Measurements from ENCODE around the gene MLEC. TPM values are rescaled to one million over a fixed set of nuclear protein-coding genes. Genes with fewer than 3 reads are reported as not detected.

MLEC gene
- total RNA-seq, 1 donor from 2014 or later, result 152 TPM

GRCh38 chr12:120749256-120749655, 62.3 kb downstream of the MLEC start:
- Mint-ChIP-seq H3K27ac (ENCODE audit: unreplicated experiment) (no peak overlapping the region), H3K4me1 (ENCODE audit: low read depth, unreplicated experiment) (no peaks in the 10 kb centered on the region), H3K9me3 (ENCODE audit: unreplicated experiment) (no peaks in the 10 kb centered on the region), H3K27me3 (ENCODE audit: low read depth, unreplicated experiment) (no peaks in the 10 kb centered on the region), H3K4me3 (ENCODE audit: unreplicated experiment) (no peak overlapping the region), H3K36me3 (ENCODE audit: low read depth, unreplicated experiment) (peaks cover 2% of the 10 kb centered on the region)
- no peak for FAIRE-seq
- TF ChIP-seq EZH2 (IDR thresholded peaks at IDR 0.05; ENCODE audit: insufficient read depth, low read length), result no peak
- TF ChIP-seq, protein P1, sequence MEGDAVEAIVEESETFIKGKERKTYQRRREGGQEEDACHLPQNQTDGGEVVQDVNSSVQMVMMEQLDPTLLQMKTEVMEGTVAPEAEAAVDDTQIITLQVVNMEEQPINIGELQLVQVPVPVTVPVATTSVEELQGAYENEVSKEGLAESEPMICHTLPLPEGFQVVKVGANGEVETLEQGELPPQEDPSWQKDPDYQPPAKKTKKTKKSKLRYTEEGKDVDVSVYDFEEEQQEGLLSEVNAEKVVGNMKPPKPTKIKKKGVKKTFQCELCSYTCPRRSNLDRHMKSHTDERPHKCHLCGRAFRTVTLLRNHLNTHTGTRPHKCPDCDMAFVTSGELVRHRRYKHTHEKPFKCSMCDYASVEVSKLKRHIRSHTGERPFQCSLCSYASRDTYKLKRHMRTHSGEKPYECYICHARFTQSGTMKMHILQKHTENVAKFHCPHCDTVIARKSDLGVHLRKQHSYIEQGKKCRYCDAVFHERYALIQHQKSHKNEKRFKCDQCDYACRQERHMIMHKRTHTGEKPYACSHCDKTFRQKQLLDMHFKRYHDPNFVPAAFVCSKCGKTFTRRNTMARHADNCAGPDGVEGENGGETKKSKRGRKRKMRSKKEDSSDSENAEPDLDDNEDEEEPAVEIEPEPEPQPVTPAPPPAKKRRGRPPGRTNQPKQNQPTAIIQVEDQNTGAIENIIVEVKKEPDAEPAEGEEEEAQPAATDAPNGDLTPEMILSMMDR (IDR thresholded peaks at IDR 0.05; ENCODE audit: insufficient read depth, low read depth, low read length), result no peak
- Histone ChIP-seq H3K4me1 (ENCODE audit: insufficient read depth, low read length) (no peaks in the 10 kb centered on the region), H3K36me3 (ENCODE audit: insufficient read depth, low read length) (no peaks in the 10 kb centered on the region), H4K20me1 (ENCODE audit: insufficient read depth, low read length) (no peaks in the 10 kb centered on the region), H3K9me3 (ENCODE audit: insufficient read depth, low read depth, low read length) (no peaks in the 10 kb centered on the region), H2AFZ (ENCODE audit: low read depth, low read length) (no peak overlapping the region), H3K9ac (ENCODE audit: low read length) (no peak overlapping the region), H3K79me2 (ENCODE audit: insufficient read depth, low read length) (no peaks in the 10 kb centered on the region), H3K27ac (ENCODE audit: low read depth, low read length) (no peak overlapping the region), H3K27me3 (ENCODE audit: insufficient read depth, low read length) (no peaks in the 10 kb centered on the region), H3K4me2 (ENCODE audit: low read length) (no peak overlapping the region), H3K4me3 (ENCODE audit: insufficient read depth, low read depth, low read length) (no peak overlapping the region)
- DNase-seq (ENCODE audit: low read depth), result no peak

GRCh38 chr12:120750806-120751205, 63.9 kb downstream of the MLEC start:
- FAIRE-seq, result no peak
- Histone ChIP-seq H3K36me3 (ENCODE audit: insufficient read depth, low read length) (no peaks in the 10 kb centered on the region), H3K4me1 (ENCODE audit: insufficient read depth, low read length) (no peaks in the 10 kb centered on the region), H4K20me1 (ENCODE audit: insufficient read depth, low read length) (no peaks in the 10 kb centered on the region), H3K4me2 (ENCODE audit: low read length) (no peak overlapping the region), H2AFZ (ENCODE audit: low read depth, low read length) (no peak overlapping the region), H3K4me3 (ENCODE audit: insufficient read depth, low read depth, low read length) (no peak overlapping the region), H3K9ac (ENCODE audit: low read length) (no peak overlapping the region), H3K27ac (ENCODE audit: low read depth, low read length) (no peak overlapping the region), H3K27me3 (ENCODE audit: insufficient read depth, low read length) (no peaks in the 10 kb centered on the region), H3K79me2 (ENCODE audit: insufficient read depth, low read length) (no peaks in the 10 kb centered on the region), H3K9me3 (ENCODE audit: insufficient read depth, low read depth, low read length) (no peaks in the 10 kb centered on the region)
- Mint-ChIP-seq H3K36me3 (ENCODE audit: low read depth, unreplicated experiment) (peaks cover 2% of the 10 kb centered on the region), H3K27me3 (ENCODE audit: low read depth, unreplicated experiment) (no peaks in the 10 kb centered on the region), H3K4me3 (ENCODE audit: unreplicated experiment) (no peak overlapping the region), H3K9me3 (ENCODE audit: unreplicated experiment) (peaks cover 4% of the 10 kb centered on the region), H3K4me1 (ENCODE audit: low read depth, unreplicated experiment) (no peaks in the 10 kb centered on the region), H3K27ac (ENCODE audit: unreplicated experiment) (no peak overlapping the region)
- no peak for DNase-seq (ENCODE audit: low read depth)
- TF ChIP-seq, protein P1 (IDR thresholded peaks at IDR 0.05; ENCODE audit: insufficient read depth, low read depth, low read length), result no peak
- TF ChIP-seq EZH2 (IDR thresholded peaks at IDR 0.05; ENCODE audit: insufficient read depth, low read length), result no peak

DNA sequence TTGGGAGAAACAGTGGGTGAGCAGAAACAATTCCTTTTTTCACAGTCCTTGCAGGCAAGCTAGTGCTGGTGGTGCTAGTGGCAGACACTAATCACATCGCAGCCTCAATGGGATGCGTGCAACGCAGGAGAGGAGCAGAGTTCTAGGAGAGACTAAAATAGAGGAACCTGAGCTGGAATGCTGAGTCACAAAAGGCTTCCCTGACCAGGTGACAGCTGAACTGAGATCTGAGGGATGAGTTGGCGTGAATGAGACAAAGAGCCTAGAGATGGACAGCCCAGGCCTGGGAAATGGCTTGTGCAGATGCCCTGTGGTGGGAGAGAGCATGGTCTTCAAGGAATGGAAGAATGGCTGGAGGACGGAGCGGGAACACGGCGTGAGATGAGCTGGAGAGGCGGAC, 64.4 kb downstream of the MLEC start:
- no peak for TF ChIP-seq EZH2 (IDR thresholded peaks at IDR 0.05; ENCODE audit: insufficient read depth, low read length)
- TF ChIP-seq, protein P1 (IDR thresholded peaks at IDR 0.05; ENCODE audit: insufficient read depth, low read depth, low read length), result no peak
- no peak overlapping the region for H3K9ac ChIP-seq (ENCODE audit: low read length)
- H3K4me3 Mint-ChIP-seq (ENCODE audit: unreplicated experiment), result no peak overlapping the region
- no peaks in the 10 kb centered on the region for H3K27me3 Mint-ChIP-seq (ENCODE audit: low read depth, unreplicated experiment)
- no peaks in the 10 kb centered on the region for H4K20me1 ChIP-seq (ENCODE audit: insufficient read depth, low read length)
- H3K36me3 Mint-ChIP-seq (ENCODE audit: low read depth, unreplicated experiment), result peaks cover 2% of the 10 kb centered on the region
- no peak overlapping the region for H3K27ac ChIP-seq (ENCODE audit: low read depth, low read length)
- no peaks in the 10 kb centered on the region for H3K27me3 ChIP-seq (ENCODE audit: insufficient read depth, low read length)
- no peaks in the 10 kb centered on the region for H3K4me1 ChIP-seq (ENCODE audit: insufficient read depth, low read length)
- FAIRE-seq (no peak), DNase-seq (ENCODE audit: low read depth) (no peak)
- no peak overlapping the region for H2AFZ ChIP-seq (ENCODE audit: low read depth, low read length)
- H3K9me3 Mint-ChIP-seq (ENCODE audit: unreplicated experiment), result peaks cover 4% of the 10 kb centered on the region
- no peaks in the 10 kb centered on the region for H3K36me3 ChIP-seq (ENCODE audit: insufficient read depth, low read length)
- H3K9me3 ChIP-seq (ENCODE audit: insufficient read depth, low read depth, low read length), result no peaks in the 10 kb centered on the region
- no peaks in the 10 kb centered on the region for H3K4me1 Mint-ChIP-seq (ENCODE audit: low read depth, unreplicated experiment)
- no peak overlapping the region for H3K4me3 ChIP-seq (ENCODE audit: insufficient read depth, low read depth, low read length)
- no peaks in the 10 kb centered on the region for H3K79me2 ChIP-seq (ENCODE audit: insufficient read depth, low read length)
- no peak overlapping the region for H3K4me2 ChIP-seq (ENCODE audit: low read length)
- H3K27ac Mint-ChIP-seq (ENCODE audit: unreplicated experiment), result no peak overlapping the region

Other genes starting within 250 kb of the MLEC start
- 388 and 394 TPM in 2 replicates for gene COX6A1, start 249.0 kb upstream of the MLEC start, total RNA-seq
- 43.6 and 54.0 TPM in 2 replicates for gene TRIAP1, start 240.8 kb upstream of the MLEC start, total RNA-seq
- 17.8 and 28.8 TPM in 2 replicates for gene GATC, start 240.7 kb upstream of the MLEC start, total RNA-seq
- 216 and 223 TPM in 2 replicates for gene SRSF9, start 217.4 kb upstream of the MLEC start, total RNA-seq
- gene DYNLL1, start 191.0 kb upstream of the MLEC start, total RNA-seq, result 490 and 500 TPM in 2 replicates
- 22.9 and 23.4 TPM in 2 replicates for gene COQ5, start 158.0 kb upstream of the MLEC start, total RNA-seq
- gene RNF10, start 152.8 kb upstream of the MLEC start, total RNA-seq, result 181 and 185 TPM in 2 replicates
- 31.3 and 36.0 TPM in 2 replicates for gene POP5, start 105.7 kb upstream of the MLEC start, total RNA-seq
- gene CABP1, start 46.5 kb upstream of the MLEC start, total RNA-seq, result 0.19 and 0.30 TPM in 2 replicates
- 21.3 and 24.3 TPM in 2 replicates for gene UNC119B, start 23.3 kb downstream of the MLEC start, total RNA-seq
- 2.8 and 2.9 TPM in 2 replicates for gene ACADS, start 38.7 kb downstream of the MLEC start, total RNA-seq
- 42.5 and 48.3 TPM in 2 replicates for gene SPPL3, start 217.2 kb downstream of the MLEC start, total RNA-seq